GM04504 (cell line): ENCODE results near the gene CMTM3.

Experiments used
- DNase-seq: peaks from one replicate; pipeline ENCODE4 v3.0.0-alpha.2; 2012; ENCODE audit warnings: low read depth

CMTM3 gene

DNA sequence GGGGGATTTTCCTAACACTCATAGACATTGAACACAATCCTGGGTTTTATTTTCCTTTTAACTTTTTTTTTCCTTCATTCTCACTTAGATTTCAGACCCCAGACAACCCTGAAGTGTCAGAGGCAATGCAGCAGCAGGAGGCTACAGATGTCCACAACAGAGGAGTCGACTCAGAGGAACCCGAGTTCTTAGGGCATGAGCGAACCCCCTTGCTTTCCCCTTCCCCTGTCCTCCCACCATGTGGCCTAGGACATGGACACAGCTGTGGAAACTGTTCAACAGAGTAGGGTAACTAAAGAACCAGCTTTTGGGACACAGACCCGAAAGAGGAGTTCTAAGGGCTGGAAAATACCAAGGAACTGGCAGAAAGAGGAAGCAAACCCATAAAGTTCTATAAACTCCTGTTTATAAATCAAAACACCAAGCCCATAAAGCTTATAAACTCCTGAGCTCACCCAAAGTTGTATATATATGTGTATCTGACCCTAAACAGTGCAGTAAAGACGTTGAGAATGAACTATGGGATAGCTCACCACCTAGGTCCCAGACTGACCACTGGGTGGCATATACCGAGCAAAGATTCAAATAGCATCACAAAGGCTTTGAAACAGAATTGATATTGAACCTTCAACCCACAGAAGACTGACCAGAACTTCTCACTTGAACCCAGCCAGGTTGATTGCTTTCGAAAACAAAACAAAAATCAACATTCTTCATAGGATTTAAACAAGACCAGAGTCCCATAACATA is 58.1 kb downstream of the CMTM3 start:
- DNase-seq, result no peak
